ENCODE results near the gene MYO9A.

- no peak for TF ChIP-seq TAF1 (IDR thresholded peaks at IDR 0.05; ENCODE audit: borderline replicate concordance, low read depth, low read length)
- TF ChIP-seq EP300 (IDR thresholded peaks at IDR 0.05; ENCODE audit: borderline replicate concordance in 1 of 2, control insufficient read depth in 1 of 2, low read depth in 2 of 2, low read length in 2 of 2), result no peak
- no peak for TF ChIP-seq POLR2AphosphoS2 (IDR thresholded peaks at IDR 0.05; ENCODE audit: low read depth, low read length)
- TF ChIP-seq BHLHE40 (IDR thresholded peaks at IDR 0.05; ENCODE audit: borderline replicate concordance in 1 of 2, low read depth in 2 of 2, low read length in 1 of 2), result no peak
- TF ChIP-seq CTCF (IDR thresholded peaks at IDR 0.05 in 2 of 3, conservative IDR thresholded peaks at IDR 0.05 in 1 of 3; ENCODE audit: control insufficient read depth in 2 of 3, extremely low read depth in 1 of 3, insufficient read depth in 1 of 3, low read depth in 3 of 3, low read length in 3 of 3), result no peak
These were observed 5.1 kb downstream of the MYO9A start for GRCh38 chr15:72112805-72113204.

Data from GM12878 (cell line).